ENCODE data around the gene RNF220.
A peak's percentile ranks its signal among the peaks of the same experiment; 100 is the strongest.

The RNF220 gene

GRCh38 chr1:44436401-44437106 lies 31.5 kb downstream of the RNF220 start:
- DNase-seq: peak in 1 of 3 experiments; percentile 56

DNA sequence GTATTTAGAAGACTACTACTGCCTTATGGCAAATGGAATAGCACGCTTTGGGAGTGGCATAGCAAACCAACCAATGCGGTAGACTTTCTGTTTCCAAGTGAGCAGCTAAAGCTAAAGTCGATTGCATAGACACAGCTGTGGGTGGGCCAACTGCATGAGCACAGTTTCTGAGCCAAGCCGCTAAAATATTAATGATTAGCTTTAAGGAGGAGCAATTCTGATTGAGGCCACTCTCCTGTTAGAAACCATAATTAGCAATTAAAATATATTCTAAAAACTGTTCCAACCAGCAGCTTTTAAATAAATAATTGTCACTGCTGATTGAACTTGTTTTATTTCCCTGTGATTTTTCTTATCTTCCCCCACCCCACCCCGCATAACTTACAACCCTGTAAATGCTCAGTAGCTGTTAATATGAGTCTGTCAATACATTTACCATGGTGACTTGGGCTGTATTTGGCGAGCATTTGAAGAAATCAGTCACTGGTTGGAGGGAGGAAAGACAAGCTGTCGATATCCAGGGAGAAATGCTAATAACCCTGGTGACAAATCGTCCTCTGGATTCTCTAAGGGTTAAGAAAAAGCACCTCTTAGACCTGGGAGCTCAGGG lies 32.2 kb downstream of the RNF220 start:
- DNase-seq: peak in 1 of 3 experiments; percentile 13

- DNase-seq: no peak
These were observed 37.7 kb downstream of the RNF220 start for GRCh38 chr1:44442791-44443190.

- DNase-seq: no peak
These were observed 42.2 kb downstream of the RNF220 start for GRCh38 chr1:44447051-44447810.

GRCh38 chr1:44453798-44454349 lies 48.8 kb downstream of the RNF220 start:
- DNase-seq: no peak

DNA sequence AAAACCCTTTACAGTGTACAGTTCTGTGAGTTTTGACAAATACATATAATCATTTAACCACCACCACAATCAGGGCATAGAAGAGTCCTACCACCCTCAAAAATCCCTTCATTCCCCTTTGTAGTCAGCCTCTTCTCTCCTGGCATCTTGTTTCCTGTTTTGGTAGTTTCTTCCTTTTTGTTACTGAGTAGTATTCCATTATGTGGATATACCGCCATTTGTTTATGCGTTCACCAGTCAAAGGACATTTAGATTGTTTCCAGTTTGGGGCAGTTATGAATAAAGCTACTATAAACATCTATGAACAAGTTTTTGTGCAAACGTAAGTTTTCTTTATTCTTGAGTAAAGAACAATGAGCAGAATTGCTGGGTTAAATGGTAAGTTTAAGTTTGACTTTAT lies 49.6 kb downstream of the RNF220 start:
- no peak for DNase-seq

- DNase-seq: no peak
These were observed 55.2 kb downstream of the RNF220 start for GRCh38 chr1:44460107-44460882.

DNA sequence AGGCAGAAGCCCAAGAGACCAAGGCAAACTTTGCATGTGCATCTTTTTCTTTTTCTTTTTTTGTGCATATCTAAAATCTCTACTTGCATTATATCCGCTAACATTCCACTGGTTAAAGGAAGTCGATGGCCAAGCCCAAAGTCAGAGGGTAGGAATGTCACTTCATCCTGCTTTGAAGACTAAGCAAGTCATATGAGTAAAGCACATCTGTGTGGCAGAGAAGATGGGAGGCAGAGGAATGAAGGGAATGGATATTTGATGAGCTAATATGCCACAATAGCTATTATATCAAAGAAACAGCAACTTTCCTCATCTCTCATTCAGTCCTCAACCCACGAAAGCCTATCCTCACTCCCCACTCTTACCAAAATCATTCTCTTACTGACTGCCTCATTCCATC lies 59.3 kb downstream of the RNF220 start:
- no peak for DNase-seq

DNA sequence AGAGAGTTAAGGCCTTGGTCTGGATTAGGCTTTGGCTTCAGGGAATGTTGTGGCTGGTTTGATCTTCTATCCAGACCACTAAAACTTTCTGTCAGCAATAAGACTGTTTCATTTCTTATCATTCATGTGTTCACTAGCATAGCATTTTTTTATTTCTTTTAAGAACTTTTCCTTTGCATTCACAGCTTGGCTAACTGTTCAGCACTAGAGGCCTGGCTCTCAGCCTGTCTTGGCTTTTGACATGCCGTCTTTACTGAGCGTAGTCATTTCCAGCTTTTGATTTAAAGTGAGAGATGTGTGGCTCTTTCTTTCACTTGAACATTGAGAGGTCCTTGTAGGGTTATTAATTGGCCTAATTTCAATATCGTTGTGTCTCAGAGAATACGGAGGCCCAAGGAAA lies 62.5 kb downstream of the RNF220 start:
- DNase-seq: no peak

GRCh38 chr1:44471911-44472453 lies 66.9 kb downstream of the RNF220 start:
- DNase-seq: no peak

DNA sequence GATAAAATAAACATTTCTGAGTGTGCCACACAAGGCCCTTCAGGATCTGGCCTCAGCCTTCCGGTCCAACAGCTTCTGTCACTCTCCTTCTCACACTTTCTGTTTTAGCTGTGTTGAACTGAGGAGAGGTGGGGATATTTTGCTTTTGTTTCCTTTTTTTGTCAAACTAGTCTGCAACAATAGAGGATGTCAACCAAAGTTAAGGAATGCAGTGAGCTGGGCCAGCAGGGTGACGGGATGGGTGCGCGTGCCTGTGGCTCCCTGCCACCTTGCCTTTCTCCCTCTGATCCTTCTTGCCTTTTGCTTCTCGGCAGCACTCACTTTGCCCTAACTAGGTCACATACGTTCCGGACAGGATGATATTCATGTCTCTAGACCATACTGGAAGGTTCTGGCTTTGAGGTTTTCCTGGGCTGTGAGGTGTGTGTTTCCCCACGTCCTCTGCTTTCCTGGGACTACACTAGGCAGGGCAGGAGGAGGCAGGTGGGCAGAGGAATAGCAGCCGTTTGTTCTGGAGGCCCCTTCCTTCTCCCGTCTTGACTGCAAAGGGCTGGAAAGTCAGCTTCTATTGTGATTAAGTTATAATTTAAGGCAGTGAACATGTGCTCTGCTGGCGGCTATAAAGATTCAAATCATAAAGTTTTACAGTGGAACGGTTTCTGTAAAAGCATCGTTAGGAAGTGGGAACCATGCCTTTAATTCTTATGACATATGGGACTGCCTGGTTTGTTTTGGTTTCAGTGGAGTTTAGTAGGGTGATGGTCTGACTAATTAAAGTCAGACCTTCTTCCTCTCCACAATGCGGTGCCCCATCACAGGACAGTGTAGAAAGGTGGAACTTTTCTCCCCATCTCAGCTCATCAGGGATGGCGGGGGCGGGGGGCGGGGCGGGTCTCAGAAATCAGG lies 67.8 kb downstream of the RNF220 start:
- no peak for DNase-seq

GRCh38 chr1:44476891-44477290 lies 71.8 kb downstream of the RNF220 start:
- DNase-seq: no peak

- DNase-seq: no peak
These were observed 76.6 kb downstream of the RNF220 start for GRCh38 chr1:44481701-44482100.

DNA sequence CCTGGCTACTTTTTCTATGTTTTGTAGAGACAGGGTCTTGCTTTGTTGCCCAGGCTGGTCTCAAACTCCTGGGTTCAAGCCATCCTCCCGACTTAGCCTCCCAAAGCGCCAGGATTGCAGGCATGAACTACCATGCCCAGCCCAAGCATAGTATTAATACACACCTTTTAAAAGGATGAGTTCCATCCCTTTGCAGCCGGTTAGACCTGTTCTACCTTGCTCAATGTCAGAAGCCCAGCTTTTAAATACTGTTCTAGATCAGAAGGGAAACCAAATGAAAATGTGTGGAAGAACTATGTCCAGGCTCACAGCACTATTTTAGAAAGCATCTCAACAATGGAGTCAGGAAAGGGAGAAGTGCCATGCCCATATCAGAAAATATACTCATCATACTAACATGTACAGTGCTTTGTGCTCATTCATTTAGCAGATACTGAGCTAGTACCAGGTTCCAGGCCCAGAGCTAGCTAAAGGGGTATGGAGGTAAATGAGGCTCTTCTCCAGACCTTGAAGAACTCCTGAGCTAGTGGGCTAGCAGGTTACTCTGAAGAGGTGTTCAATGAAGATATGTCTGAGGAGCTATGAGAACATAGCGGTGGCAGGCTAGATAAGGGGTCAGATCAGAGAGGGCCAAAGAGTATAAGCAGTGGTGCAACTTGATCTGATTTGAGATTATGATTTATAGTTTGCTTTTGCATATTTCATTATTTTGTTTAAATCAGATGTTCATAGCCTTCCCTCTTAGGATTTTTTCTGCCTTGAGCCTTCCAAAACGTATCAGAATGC lies 78.2 kb downstream of the RNF220 start:
- no peak for DNase-seq

DNA sequence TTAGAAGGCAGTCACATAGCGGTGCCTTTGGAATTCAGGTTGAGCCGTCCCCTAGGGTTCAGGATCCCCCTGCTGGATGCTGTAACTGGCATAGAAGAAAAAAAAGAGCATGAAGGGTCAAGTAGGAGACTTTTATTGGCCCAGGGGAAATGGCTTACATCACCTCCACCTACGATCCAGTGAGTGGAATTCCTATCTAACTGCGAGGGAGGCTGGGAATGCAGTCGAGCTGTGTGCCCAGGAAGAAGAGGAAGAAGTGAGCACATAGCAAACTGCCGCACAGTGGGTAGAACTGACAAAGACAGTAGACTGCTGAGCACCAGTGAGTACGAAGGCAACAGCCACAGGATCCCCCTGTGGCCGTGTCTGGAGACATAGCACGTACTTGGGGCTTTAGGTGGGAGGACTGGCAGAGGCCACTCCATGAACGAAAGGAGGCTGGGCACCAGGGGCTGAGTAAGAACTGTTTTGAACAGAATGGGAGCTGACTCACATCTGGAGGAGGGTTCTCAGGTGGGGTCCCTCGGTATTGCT lies 79.2 kb downstream of the RNF220 start:
- DNase-seq: no peak

DNA sequence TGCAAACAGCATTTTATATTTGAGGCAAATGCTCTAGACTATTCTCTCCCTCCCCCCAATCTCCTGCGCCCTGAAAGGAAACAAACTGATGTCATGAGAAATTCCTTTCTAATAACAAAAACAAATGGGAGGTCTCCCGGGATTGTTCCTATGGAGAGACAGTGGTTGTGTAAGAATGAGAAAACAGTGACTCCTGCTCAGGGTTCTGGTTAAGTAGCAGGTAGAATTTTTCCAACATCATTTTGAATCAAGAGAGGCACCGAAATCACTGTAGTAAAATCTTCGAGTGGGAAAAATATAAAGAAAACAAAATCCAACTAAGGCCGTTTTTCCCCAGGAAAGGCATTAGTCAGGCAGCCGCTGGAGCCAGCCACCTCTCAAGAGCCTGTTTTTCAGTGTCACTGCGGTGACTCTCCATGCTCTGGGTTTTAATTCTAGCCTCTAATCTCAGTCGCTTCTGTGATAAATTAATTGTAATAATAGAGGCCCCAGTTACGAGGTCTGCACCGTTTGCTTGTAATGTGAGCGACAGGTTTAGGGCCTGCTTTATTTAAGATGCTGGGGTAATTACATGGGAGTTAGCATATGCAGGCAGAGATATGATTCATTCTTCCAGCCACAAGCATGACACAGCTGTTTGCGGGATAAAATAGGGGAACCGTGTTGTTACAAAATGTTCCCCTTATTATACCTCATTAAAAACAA lies 80.3 kb downstream of the RNF220 start:
- peak in 2 of 3 experiments; percentile 69 to 95 for DNase-seq

DNA sequence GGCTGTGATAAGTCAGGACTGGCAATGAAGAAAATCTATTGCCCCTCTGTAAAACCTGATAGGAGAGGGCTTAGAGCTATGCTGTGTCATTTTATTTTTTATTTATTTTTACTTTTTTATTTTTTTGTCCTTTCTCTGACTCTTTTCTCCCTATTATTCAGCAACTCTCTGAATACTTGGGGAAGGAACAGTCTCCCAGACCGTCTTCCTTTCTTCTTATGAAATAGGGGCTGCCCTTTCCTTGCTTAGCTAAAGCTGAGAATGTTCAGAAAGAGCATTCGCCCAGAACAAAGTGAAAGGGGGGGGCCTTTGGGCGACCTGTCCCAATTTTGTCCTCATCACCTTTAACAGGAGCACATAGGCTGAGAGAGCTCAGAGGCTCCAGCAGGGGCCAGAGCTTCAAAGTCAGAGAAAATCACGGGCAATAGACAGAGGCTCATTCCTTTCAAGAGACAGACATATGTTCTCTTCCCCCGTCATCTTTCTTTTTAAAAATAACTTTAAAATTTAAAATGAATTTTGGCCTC lies 80.9 kb downstream of the RNF220 start:
- DNase-seq: peak in 2 of 3 experiments; percentile 50 to 76

DNA sequence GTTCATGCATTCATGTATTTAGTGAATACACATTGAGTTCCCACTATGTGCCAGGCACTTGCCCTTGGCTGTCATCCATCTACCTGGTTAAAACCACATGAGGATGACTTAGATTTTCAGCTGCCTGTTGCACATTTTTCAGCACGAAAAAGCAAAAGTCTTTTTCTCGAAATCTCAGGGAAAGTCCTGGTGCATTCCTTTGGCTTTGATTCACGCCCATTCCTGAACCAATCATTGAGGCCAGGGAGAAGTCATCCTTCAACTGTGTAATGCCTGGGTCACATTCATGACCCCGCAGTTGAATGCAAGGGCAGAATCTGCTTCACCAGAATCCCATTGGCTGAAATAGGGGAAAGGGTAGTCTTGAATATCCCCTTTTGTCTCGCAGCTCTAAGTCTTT lies 84.4 kb downstream of the RNF220 start:
- no peak for DNase-seq

- DNase-seq: no peak
These were observed 91.6 kb downstream of the RNF220 start for GRCh38 chr1:44496541-44497171.

Measured in NCI-H1417 (cell line).